ENCODE measurements around the gene TBC1D2. TPM values are rescaled to one million over a fixed set of nuclear protein-coding genes. Genes with fewer than 3 reads are reported as not detected.

Gene TBC1D2
- total RNA-seq, 1 donor from 2014 or later: 2.3 TPM

- DNase-seq (ENCODE audit: missing footprints) (no peak), ATAC-seq (no peak)
- intact Hi-C loops (cut with DNase I): no loop called here
Measured at GRCh38 chr9:98226957-98227356, 28.5 kb downstream of the TBC1D2 start.

DNA sequence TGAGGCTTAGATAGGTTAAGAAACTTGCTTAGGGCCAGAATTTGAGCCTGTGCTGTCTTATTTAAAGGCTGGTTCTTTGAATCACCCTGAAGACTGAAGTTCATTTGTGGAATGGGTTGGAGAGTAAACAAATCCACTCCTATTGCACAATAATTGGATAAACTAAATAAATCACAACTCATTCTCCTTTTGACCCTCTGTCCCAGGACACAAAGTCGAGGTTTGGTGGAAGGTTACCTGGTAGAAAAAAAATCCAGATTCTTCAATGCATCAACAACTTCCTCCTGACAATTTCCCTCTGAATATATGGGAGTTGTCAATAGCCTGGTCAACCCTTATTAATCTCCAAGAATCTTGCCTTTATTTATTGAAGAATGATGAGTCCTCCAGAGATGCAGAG is 28.9 kb downstream of the TBC1D2 start:
- ATAC-seq (no peak), DNase-seq (ENCODE audit: missing footprints) (no peak)
- intact Hi-C loops (cut with DNase I): no loop called here

DNA sequence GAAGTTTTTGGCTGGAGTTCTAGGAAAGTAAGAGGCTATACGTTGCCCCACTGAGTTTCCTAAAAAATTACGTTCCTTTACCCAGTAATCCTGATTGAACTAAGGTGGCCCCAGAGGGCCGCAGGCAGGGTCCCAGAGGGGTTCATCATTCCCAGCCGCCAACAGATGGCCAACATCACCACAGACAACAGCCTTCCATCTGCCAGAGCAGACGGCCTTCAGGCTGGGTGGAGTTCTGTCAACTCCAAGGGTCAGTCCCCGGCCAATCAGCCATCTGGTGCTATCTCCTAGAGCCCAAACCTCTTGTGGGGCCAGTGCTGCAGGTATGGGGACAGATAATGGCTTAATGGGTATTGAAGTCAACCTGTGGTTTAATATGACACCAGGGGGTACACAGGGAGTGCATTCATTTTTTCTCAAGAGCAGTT is 30.4 kb downstream of the TBC1D2 start:
- DNase-seq (ENCODE audit: missing footprints) (no peak), ATAC-seq (no peak)
- intact Hi-C loops (cut with DNase I): no loop called here

- intact Hi-C loops (cut with DNase I): no loop called here
- DNase-seq (ENCODE audit: missing footprints) (no peak), ATAC-seq (no peak)
Measured at GRCh38 chr9:98222885-98223691, 32.4 kb downstream of the TBC1D2 start.

DNA sequence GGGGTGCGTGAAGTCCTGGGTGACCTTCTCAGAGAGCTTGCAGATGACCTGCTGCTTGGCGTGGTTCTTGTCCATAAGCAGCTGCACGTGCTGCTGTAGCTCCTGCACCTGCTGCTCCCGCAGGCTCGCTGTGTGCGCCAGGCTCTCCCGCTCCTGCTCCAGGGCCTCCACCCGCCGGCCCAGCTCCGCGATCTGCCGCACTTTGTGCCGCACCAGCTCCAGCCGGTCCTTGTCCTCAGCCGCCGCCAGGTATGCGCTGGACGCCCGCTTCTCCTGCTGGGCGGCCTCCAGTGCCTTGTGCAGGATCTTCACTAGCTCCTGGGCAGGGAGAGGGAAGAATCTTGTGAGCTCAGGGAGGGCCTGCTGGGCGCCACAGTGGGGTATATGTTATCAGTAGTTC is 34.5 kb downstream of the TBC1D2 start:
- intact Hi-C loops (cut with DNase I): no loop called here
- no peak for ATAC-seq
- no peak for DNase-seq (ENCODE audit: missing footprints)

GRCh38 chr9:98219794-98220370 is 35.6 kb downstream of the TBC1D2 start:
- intact Hi-C loops (cut with DNase I): no loop called here
- DNase-seq (ENCODE audit: missing footprints) (no peak), ATAC-seq (no peak)

DNA sequence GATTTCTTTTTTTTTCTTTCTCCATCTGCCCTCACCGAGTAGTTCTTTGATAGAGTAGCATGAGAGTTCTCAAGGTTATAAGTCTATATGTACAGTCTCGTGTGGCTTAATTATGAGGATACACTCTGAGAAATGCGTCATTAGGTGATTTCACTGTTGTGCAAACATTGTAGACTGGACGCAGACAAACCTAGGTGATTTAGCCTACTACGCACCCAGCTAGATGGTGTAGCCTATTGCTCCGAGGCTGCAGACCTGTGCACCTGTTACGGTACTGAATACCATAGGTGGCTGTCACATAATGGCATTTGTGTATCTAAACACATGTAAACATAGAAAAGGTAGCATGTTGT is 36.1 kb downstream of the TBC1D2 start:
- ATAC-seq: no peak
- DNase-seq (ENCODE audit: missing footprints): no peak
- intact Hi-C loops (cut with DNase I): no loop called here

DNA sequence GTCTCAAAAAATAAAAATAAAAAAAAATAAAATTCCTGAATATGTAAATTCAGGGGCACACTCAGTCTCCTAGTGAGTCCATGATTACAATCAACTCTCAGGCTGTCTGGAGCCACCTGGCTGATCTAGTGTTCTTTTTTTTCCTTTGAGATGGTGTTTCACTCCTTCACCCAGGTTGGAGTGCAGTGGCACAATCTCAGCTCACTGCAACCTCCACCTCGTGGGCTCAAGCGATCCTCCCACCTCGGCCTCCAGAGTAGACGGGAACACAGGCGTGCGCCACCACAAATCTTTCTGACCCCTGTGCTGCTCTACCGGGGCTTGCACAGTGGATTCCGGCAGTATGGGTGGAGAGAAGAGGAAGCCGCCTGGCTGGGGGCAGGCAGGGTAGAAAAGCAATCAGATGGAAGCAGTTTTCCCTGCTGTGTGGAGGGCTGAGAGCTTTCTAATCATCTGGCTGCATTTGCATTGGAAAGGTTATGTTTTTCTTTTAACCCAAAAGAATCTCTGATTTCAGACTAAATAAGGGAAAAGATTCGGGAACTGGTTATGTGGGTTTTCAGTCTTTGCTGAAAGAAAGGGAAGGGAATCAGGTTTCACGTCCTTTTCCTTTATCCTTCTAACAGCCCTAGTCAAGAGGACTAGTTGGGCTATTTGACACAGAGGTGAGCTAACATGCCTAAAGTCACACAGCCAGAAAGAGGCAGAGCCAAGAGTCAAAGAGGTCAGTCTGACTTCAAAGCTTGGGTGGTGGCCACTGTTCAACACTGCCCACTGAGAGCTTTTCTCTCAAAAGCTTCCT is 36.7 kb downstream of the TBC1D2 start:
- intact Hi-C loops (cut with DNase I): no loop called here
- no peak for DNase-seq (ENCODE audit: missing footprints)
- ATAC-seq: no peak

DNA sequence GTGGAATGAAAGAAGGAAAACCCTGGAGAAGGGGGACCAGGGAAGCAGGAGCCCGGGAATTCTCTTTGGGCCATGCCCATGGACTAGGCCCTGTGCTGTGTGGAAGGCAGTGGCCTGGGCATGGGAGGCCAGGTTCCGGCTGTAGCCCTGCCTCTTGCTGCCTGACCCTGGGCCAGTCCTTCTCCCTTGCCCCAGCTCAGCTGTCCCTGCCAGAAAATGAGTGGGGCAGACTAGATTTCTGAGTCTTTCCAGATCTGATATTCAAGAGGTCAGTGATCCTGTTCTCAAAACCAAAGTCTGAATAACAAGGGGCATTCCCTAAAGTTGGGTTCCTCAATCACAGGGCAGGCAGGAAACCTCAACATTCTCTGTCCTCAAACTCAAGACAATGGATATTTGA is 38.2 kb downstream of the TBC1D2 start:
- intact Hi-C loops (cut with DNase I): no loop called here
- ATAC-seq (no peak), DNase-seq (ENCODE audit: missing footprints) (no peak)

DNA sequence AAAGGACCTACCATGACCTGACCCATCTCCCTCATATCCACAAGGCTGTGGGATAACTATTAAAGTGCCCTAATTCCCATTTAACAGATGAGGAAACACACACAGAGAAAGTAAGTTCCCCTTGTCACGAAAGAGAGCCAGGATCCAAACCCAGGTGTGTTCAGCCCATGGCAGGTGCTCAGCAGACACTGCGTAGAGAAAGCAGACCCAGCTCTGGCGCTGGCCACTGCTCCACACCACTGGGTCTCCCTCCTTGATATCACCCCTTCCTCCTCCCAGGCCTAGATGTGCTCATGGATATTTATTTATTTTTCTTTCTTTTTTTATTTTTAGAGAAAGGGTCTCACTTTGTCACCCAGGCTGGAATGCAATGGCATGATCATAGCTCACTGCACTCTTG is 39.1 kb downstream of the TBC1D2 start:
- ATAC-seq (no peak), DNase-seq (ENCODE audit: missing footprints) (no peak)
- intact Hi-C loops (cut with DNase I): no loop called here

GRCh38 chr9:98215821-98216220 is 39.6 kb downstream of the TBC1D2 start:
- intact Hi-C loops (cut with DNase I): no loop called here
- ATAC-seq (no peak), DNase-seq (ENCODE audit: missing footprints) (no peak)

DNA sequence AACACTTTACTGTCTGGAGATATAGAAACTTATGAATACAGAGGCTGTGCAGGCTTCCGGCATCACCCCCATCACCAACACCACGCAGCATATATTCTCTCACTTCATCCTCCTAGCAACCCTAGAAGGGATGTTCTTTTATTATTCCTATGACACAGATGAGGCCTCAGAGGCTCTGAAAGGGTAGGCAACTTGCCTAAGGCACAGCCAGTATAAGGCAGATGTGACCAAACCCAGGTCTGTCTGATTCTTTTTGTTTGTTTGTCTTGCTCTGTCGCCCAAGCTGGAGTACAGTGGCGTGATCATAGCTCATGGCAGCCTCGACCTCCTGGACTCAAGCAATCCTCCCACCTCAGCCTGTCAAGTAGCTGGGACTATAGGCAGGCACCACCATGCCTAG is 40.2 kb downstream of the TBC1D2 start:
- ATAC-seq (no peak), DNase-seq (ENCODE audit: missing footprints) (no peak)
- intact Hi-C loops (cut with DNase I): no loop called here

DNA sequence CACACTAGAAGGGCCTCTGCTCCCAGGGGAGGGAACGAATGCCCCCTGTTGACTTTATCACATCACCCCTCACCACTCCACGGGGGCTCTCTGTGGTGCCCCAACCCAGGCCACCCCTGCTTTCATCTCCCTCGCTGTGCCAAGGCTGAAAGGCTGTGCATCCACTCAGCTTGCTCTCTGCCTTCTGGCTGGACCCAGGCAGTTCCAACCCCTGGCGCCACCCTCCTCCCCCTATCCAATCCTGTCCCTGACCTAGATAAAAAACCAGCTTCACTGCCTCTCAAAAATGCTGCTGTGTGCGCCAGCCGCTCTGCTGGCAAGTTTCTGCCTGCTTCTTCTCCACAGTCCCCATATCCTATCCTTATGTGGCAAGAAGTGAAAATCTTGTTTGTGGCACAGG is 40.6 kb downstream of the TBC1D2 start:
- intact Hi-C loops (cut with DNase I): no loop called here
- ATAC-seq (no peak), DNase-seq (ENCODE audit: missing footprints) (no peak)

GRCh38 chr9:98211260-98211659 is 44.2 kb downstream of the TBC1D2 start:
- intact Hi-C loops (cut with DNase I): no loop called here
- ATAC-seq (no peak), DNase-seq (ENCODE audit: missing footprints) (no peak)

- ATAC-seq (no peak), DNase-seq (ENCODE audit: missing footprints) (no peak)
- intact Hi-C loops (cut with DNase I): no loop called here
Measured at GRCh38 chr9:98210435-98210834, 45.0 kb downstream of the TBC1D2 start.

DNA sequence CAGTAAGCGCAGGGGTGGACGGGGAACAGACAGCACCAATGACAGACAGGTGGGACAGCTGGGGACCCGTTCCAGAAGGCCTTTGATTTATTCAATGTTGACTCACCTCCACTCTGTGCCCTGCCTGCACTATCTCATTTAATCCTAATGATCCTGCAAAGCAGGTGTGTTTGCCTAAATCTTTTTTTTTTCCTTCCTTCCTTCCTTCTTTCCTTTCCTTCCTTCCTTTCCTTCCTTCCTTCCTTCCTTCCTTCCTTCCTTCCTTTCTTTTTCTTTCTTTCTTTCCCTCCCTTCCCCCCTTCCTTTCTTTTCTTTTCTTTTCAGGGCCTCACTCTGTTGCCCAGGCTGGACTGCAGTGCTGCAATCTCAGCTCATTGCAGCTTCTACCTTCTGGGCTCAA is 45.9 kb downstream of the TBC1D2 start:
- intact Hi-C loops (cut with DNase I): loop anchor here (10.0 kb wide), 3 partner anchors 135 to 795 kb away; partner anchors contain the start of genes TDRD7 and TRMO
- DNase-seq (ENCODE audit: missing footprints) (no peak), ATAC-seq (no peak)

DNA sequence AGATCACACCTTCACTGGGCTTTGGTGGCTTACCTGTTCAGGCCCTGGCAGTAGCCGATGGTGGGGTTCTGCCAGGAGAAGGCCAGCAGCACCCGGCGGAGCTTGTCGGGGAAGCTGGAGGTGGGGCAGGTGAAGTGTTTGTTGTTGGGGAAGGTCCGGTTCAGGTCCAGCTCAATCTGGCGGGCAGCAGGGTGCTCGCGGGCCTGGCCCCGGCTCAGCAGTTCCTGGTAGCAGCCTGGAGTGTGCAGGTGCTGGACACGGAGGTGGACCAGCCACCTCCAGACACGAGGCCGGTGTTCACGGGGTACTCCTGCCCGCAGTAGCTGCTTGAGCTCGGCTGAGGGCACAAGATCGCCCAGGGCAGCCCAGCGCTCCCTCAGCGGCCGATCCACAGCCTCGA is 46.8 kb downstream of the TBC1D2 start:
- DNase-seq (ENCODE audit: missing footprints) (no peak), ATAC-seq (no peak)
- intact Hi-C loops (cut with DNase I): loop anchor here (10.0 kb wide), 3 partner anchors 134 to 794 kb away; partner anchors contain the start of genes TDRD7 and TRMO

DNA sequence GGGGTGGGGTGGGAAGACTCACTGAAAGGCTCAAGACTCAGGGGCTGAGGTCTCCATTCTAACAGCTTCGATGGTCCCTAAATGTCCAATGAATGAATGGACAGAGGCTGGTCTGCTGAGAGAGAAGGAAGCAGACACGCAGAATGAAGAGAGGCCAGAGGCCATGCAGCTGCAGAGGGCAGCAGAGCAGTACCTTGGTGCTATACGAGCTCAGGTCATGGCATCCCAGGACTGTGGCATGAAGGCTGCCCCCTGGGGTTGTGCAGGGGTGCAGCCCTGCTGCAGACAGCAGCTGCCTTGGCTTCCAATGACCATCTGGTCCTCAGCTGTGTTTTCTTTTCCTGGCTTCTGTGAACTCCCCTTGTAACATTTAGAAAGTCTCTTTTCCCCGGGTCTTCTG is 47.8 kb downstream of the TBC1D2 start:
- intact Hi-C loops (cut with DNase I): loop anchor here (10.0 kb wide), 3 partner anchors 133 to 793 kb away; partner anchors contain the start of genes TDRD7 and TRMO
- ATAC-seq (no peak), DNase-seq (ENCODE audit: missing footprints) (no peak)

DNA sequence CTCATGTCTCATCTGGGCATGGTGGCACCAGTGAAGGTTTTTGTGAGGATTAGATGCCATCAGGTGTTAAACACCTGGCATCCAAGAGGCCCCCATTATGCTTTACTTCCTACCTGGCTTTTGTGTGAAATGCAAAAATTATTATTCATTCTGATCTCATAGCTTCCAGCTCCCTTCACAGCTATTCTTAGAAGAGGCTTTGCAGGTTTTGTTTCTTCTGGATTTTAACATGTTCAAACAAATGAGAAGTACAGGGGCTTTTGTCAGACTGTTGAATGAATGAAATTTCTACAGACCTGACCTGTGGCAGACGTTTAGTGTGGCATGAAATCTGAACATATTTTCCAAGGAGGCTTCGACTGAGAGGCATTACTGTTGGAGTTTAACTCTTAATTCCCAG is 48.7 kb downstream of the TBC1D2 start:
- no peak for DNase-seq (ENCODE audit: missing footprints)
- intact Hi-C loops (cut with DNase I): loop anchor here (10.0 kb wide), 3 partner anchors 132 to 792 kb away; partner anchors contain the start of genes TDRD7 and TRMO
- ATAC-seq: no peak

GRCh38 chr9:98204692-98205091 is 50.8 kb downstream of the TBC1D2 start:
- no peak for ATAC-seq
- intact Hi-C loops (cut with DNase I): loop anchor here (1.0 to 10.0 kb wide), 4 partner anchors 59 to 790 kb away; partner anchors contain the start of genes TDRD7 and TRMO
- no peak for DNase-seq (ENCODE audit: missing footprints)

All from Right ventricle myocardium inferior (tissue), 1 donor.